HG02981 (cell line): ENCODE measurements around the gene SLC6A2.
"Not testable (repeated sequence)": the region's sequence is repeated elsewhere in the genome, so short reads cannot be mapped to it uniquely, and the experiment has no call there.

Experiments used
- ATAC-seq: cut with Tn5 transposase; IDR thresholded peaks from one replicate; pipeline ENCODE4 v1.9.1; 2021; ENCODE audit warnings: mild to moderate bottlenecking, moderate library complexity; ENCODE audit not compliant: unreplicated experiment

The SLC6A2 gene

DNA sequence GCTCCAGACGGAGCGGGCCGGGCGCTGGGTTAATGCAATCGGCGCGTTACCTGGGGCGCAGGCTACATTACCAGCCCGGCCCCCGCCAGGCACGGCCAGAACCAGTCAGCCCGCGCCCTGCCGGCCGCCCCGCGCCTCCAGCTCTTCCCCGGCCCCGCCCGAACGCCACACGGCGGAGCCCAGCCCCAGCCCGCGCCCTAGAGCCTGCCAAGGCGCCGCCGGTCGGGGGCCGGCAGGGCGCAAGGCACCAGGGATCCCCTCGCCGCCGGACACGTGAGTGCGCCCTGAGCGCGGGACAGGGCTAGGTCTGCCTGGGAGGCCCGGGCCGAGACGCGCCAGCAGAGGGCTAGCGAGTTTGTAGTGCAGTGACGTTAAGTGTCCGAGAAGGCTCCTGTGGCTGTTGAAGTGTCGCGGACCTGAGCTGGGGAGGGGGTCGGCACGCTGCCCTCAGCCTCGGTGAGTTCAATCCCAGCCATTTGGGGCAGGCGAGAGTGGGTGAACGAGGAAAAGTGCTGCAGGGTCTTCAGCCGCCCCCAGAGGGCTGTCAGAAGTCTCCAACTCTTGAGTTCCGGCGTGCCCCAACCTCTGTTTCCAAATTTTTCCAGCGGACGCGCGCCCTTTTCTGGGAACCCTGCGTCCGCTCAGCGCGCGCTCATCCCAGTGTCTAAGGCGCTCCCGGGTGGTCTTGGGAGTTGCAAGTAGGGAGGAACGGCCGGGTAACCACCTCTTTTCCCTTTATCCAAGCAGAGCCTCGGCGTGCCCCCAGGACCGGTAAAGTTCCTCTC, at the start of gene SLC6A2:
TSS of gene SLC6A2 (plus strand) at position 92 of the 785 bp plus-strand sequence. CDS start 707 bp downstream, outside the sequence.
- no peak for ATAC-seq

DNA sequence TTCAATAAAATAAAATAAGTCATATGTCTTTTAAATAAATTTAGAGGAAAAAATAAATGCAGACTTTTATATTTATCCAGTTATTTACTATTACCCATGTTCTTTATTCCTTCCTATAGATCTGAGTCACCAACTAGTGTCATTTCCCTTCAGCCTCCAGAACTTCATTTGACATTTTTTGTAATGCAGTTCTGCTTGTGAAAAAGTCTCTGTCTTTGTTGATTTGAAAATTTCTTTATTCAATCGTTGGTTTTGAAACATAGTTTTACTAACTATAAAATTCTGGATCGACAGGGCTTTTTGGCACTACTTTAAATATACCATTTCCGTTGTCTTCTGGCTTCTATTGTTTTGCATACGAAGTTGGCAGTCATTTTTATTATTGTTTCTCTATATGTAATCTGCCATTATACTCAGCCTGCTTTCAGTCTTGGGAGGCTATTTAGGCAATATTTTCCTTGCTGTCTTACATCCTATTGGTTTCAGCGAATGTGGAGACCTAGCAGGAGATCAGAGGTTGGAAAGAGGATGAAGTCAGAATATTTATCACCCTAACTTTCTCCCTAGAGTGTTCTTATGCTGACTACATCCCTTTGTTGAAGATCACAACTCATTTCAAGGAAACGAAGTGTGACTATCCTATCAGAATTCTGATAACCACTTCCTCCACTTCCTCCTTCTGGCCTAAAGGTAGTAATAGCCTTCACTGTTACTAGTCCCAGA, 42.0 kb upstream of the SLC6A2 start:
- no peak for ATAC-seq

DNA sequence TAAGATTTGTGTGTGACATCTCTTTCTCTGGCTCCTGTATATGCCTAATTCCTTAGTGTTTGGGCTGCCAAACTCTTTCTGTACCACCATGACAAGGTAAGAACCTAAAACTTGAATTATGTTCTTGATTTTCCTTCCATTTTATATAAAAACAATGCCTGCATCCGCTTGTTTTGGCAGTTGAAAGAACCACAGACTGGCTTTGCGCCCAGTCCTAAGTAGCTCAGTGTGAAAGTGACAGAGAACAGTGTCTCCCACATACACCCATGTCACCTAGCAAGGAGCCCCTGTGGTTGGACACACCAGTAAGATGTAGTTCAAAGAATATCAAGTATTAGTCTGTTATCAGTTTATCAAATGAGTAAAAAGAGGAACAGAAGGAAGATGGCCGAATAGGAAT, 40.7 kb upstream of the SLC6A2 start:
- ATAC-seq, result no peak

DNA sequence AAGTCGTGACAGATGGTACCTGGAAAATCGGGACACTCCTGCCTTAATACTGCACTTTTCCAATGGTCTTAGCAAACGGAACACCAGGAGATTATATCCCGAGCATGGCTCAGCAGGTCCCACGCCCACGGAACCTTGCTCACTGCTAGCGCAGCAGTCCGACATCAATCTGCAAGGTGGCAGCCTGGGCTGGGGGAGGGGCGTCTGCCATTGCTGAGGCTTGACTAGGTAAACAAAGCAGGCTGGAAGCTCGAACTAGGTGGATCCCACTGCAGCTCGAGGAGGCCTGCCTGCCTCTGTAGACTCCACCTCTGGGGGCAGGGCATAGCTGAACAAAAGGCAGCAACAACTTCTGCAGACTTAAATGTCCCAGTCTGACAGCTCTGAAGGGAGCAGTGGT, 40.1 kb upstream of the SLC6A2 start:
- ATAC-seq, result not testable (repeated sequence)

- no peak for ATAC-seq
These were observed 34.0 kb upstream of the SLC6A2 start for GRCh38 chr16:55621771-55622170.

DNA sequence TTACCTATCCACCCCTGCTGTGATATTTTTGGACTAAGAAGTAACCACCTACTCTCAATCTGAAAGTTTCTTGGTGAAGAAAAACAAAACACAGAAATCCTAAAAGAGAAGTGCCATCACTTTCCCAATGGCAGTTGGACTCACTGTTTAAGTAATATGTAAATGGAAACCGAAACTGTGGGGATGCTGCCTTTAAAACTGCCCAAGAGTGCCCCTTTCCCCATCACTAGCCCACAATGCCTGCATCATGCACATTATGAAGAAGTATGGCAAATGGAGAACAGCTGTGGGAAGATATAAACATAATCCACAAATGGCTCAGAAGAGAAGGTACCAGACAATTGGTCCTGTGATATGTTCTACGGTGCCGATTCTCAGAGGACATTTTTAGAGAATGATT, 33.5 kb upstream of the SLC6A2 start:
- ATAC-seq, result no peak

DNA sequence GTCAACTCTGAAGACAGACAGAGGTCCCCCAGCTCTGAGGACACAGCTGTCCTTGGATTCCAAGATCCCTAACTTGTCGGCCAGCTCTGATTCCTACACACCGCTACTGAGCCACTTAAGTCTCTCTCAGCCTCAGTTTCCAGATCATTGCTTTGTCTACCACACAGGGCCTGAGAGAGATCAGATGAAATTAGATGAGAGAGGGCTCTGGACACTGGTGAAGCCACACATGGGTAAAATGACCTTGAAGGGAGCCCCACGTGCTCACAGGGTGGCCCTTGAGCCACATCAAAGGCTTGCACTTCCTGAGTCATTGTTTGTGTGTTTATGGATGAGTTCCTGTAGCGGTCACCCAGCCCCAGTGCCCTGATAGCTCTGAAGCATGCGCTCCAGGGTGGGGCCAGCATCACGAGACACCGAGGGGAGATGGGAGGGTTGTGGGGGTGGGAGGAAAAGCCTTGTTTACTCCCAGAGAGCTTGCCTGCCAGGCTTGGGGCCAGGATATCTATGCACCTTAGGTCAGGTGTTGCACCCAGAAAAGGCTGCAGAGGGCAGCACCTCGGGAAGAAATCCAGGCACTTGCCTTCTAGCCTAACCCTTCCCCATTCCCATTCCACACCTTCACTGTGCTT, 32.7 kb upstream of the SLC6A2 start:
- no peak for ATAC-seq

GRCh38 chr16:55623640-55624039, 32.1 kb upstream of the SLC6A2 start:
- ATAC-seq, result no peak

GRCh38 chr16:55624696-55625095, 31.1 kb upstream of the SLC6A2 start:
- ATAC-seq, result no peak

GRCh38 chr16:55625843-55626242, 29.9 kb upstream of the SLC6A2 start:
- no peak for ATAC-seq

GRCh38 chr16:55628306-55628968, 27.4 kb upstream of the SLC6A2 start:
- ATAC-seq, result no peak

DNA sequence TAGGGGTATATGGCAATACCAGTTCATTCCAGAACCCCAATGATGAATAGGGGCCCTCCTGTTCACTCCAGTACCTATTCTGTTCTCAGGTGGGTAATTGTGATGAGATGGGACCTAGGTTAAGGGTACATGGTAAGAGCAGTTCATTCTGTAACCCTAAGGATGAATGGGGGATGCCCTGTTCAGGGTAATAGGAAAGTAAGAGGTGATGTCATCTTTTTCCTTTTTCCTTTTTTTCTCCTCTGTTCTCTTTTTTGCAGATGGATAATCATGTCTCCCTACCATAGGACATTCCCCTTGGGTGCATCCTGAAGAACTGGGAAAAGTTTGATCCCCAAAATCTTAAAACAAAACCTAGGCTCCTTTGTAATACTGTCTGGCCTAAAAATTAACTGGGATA, 25.0 kb upstream of the SLC6A2 start:
- no peak for ATAC-seq

DNA sequence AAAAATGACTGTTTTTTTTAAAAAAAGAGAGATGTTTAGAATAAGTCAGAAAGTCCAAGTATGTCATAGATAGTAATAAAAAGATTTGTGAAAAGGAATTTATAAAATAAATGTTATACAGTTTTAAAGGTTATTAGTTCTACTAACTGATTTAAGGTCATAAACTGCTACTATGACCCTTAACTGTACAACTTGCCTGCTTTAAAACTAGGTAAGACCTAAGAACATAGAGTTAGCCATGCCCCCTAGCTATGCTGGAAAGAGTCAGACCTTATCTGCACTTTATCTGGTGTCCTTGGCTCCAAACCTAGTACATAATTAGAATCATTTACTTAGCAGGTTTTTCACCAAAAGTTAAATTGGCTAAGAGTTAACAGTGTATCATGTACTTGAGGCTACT, 23.5 kb upstream of the SLC6A2 start:
- no peak for ATAC-seq

DNA sequence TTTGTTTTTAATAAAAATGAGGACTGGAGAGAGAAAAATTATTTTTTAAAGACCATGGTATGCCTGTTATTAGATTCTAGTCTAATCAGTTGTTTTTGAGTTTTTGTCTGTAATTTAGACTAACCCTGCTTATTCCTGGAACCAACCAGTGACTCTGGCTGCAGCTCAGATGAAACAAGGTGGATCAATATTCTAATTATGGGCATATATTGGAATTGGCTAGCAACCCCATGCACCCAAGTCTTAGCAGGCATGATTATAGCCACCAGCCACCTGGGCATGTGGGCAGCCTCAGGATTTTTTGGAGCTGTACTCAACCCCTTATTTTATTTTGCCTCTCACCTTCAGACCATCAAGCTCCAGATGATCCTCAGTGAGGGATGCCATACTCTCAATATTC, 21.6 kb upstream of the SLC6A2 start:
- no peak for ATAC-seq

DNA sequence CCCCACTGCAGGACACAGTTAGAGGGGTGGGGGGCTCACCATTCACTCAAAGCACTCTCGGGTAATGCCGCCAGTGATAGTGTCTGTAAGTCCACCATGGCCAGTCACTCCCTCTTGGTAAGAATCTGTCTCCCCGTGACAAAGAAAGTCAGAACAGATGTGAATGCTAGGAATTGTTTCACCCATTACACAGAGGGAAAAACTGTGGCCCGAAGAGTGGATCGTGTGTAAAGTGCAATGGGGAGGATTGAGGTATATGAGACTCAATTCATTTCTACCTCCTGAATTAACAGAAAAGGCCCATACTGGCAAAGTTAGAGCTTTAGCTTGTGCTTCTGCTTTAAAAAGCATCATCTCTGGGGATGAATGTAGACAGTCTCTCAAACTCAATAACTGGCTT, 17.5 kb upstream of the SLC6A2 start:
- ATAC-seq, result no peak

DNA sequence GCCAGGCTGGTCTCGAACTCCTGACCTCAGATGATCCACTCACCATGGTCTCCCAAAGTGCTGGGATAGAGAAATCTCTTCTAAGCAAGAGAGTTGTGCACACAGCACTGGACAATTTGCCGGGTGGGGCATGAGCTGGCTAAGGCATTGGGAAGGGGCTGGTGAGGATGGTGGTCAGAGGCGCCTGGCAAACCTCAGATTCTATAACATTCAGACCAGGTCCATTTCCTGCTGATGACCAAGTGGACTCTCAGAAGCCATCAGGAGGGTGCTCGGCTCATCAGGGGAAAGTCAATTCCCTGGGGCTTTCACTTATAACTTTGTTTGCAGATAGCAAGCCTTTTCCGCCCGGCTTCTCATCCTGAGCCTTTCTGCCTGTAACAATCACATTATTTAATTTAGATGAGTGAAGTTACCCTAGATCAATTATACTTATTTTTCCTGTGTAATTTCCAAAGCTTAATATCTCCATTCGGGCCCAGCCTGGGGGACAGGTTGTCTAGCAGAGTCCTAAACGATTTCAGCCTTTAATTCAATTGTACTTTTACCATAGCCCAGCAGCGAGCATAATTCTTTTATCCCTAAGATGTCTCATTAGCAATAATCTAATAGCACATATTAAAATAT, 15.0 kb upstream of the SLC6A2 start:
- ATAC-seq, result no peak

GRCh38 chr16:55641430-55642056, 14.2 kb upstream of the SLC6A2 start:
- ATAC-seq, result no peak

DNA sequence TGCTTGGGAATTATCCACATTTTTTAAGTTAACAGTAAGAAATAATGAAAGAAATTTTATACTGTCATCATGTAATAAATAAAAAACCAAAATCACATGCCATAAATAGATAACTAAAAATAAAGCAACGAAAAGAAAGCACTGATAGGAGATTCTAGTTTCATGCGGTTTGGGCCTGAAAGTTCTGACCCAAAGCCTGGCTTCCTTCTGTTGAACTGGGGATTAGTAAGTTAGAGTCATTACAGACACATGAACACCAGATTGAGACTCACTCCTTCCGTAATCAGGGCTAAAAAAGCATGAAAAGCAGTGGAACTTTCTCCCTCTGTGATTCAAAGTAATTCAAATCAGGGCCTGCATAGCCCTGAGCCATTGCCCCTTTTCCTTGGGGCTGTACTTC, 13.2 kb upstream of the SLC6A2 start:
- ATAC-seq, result no peak

- no peak for ATAC-seq
These were observed 12.4 kb upstream of the SLC6A2 start for GRCh38 chr16:55643161-55643970.

GRCh38 chr16:55645986-55646385, 9.8 kb upstream of the SLC6A2 start:
- ATAC-seq, result no peak
